Stomach (tissue), 9 donors: ENCODE measurements around the gene PIAS1. TPM values are rescaled to one million over a fixed set of nuclear protein-coding genes. Genes with fewer than 3 reads are reported as not detected.

Experiments used
- DNase-seq, 2 donors: peaks; one replicate each; pipeline versions ENCODE4 v3.0.0 to v3.0.0-alpha.2; 2013 to 2019
- H3K27ac ChIP-seq, 5 donors: fragments of 200-600 bp in 4 of 5; sonication (generic) in 4 of 5; one replicate each; pipeline ENCODE4 v1.5.1; 2013 to 2019; ENCODE audit warnings: mild to moderate bottlenecking in 1 of 5, moderate library complexity in 1 of 5
- H3K27me3 ChIP-seq, 3 donors: fragments of 200-600 bp; sonication (generic); one replicate each; pipeline ENCODE4 v1.5.1; 2017 to 2019; ENCODE audit warnings: mixed run types in 1 of 3
- H3K36me3 ChIP-seq, 4 donors: fragments of 200-600 bp; sonication (generic); 1 replicate in 3 of 4; 2 replicates in 1 of 4; pipeline ENCODE4 v1.5.1; 2016 to 2019
- H3K4me1 ChIP-seq, 4 donors: fragments of 200-600 bp; sonication (generic); one replicate each; pipeline ENCODE4 v1.5.1; 2016 to 2019
- H3K4me3 ChIP-seq, 4 donors: fragments of 200-600 bp; sonication (generic) in 3 of 4; one replicate each; pipeline ENCODE4 v1.5.1; 2016 to 2019; ENCODE audit warnings: mild to moderate bottlenecking in 1 of 4
- H3K9me3 ChIP-seq, 4 donors: fragments of 200-600 bp; sonication (generic); one replicate each; pipeline ENCODE4 v1.5.1; 2016 to 2019
- EP300 ChIP-seq: sonication (generic); formaldehyde crosslinking; IDR thresholded peaks from one replicate; pipeline ENCODE4 v1.6.1; 2017; ENCODE audit warnings: antibody characterized with exemption
- POLR2A ChIP-seq, 4 donors: fragments of 450-650 bp; IDR thresholded peaks; one replicate each; pipeline ENCODE4 v1.6.1; 2016; ENCODE audit warnings: antibody characterized with exemption in 4 of 4, control low read depth in 2 of 4, mild to moderate bottlenecking in 1 of 4, moderate library complexity in 1 of 4
- POLR2AphosphoS5 ChIP-seq, 3 donors: sonication (generic); formaldehyde crosslinking; IDR thresholded peaks; one replicate each; pipeline ENCODE4 v1.6.1; 2016; ENCODE audit warnings: antibody characterized with exemption in 3 of 3
- WGBS, 5 donors: extraction: QIAGEN DNeasy Blood & Tissue Kit in 3 of 5; methylation state at CpG; one replicate each; pipeline versions ENCODE4 v1.1.5 to v1.1.7; 2013 to 2018; 5-methylcytosine and 5-hydroxymethylcytosine counted together
- intact Hi-C: fragments of 100-400 bp; cut with DNase I; formaldehyde crosslinking; loops from one replicate; pipeline ENCODE4 v1.15.1; 2023; ENCODE audit warnings: low total_unique reads
- polyA plus RNA-seq, 3 donors: library from polyadenylated mRNA; stranded (reverse); fragments of 200-250 nt; gene quantifications; one replicate each; pipeline ENCODE4 v1.2.3, GENCODE V29; 2013
- total RNA-seq, 5 donors: library from RNA; depleted of rRNA; stranded (reverse); fragments of >200 nt; gene quantifications; one replicate each; pipeline versions ENCODE4 v1.1.0 to v1.2.3, GENCODE V29; 2014 to 2016
- TF ChIP-seq, protein P1 (sequence below), 7 experiments: fragments of 450-650 bp in 4 of 7; fragments of 200-600 bp in 3 of 7; sonication (generic) in 3 of 7; IDR thresholded peaks; one replicate each; pipeline ENCODE4 v1.5.1; 2016 to 2019; ENCODE audit warnings: antibody characterized with exemption in 7 of 7, control low read depth in 2 of 7, mild to moderate bottlenecking in 1 of 7
- donor health status: healthy with polysubstance abuse.
- donor health status: Bipolar disorder and iron deficiency.
- donor health status: healthy.

Gene PIAS1
- total and polyA plus RNA-seq, 8 donors, result 7.9 to 56.6 (median 38.8) TPM

DNA sequence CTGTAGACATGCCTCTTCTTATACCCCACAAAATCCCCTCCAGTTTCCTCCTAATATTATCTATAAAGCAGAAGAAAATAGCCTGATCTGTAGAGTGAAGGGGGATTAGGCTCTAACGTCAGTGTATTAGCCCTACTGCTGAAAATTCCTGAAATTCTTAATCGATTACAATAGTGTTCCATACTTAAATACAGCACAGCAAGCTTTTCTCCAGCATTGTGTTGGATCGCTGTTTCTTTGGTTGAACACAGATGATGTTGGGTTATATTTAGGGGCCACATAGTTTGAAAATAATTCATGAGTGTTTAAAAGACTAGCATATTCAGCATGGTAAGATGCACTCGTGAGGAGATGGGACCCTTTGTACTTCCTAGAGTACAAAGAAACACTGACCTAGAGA lies 52.5 kb downstream of the PIAS1 start:
- Histone ChIP-seq H3K4me1 (peaks cover 11 to 67% (median 38%) of the 10 kb centered on the region in 4 donors), H3K36me3 (peaks cover 0 to 15% (median 10%) of the 10 kb centered on the region in 4 donors), H3K27me3 (no peaks in the 10 kb centered on the region), H3K9me3 (no peaks in the 10 kb centered on the region), H3K27ac (no peak overlapping the region), H3K4me3 (no peak overlapping the region)
- peak in 1 of 2 donors; percentile 28 for DNase-seq
- WGBS, 5 donors, result 64 to 74% (median 71%) methylated on average over 4 of the region's 4 CpGs
- no peak for TF ChIP-seq POLR2AphosphoS5 (IDR thresholded peaks at IDR 0.05)
- intact Hi-C loops, result no loop called here

DNA sequence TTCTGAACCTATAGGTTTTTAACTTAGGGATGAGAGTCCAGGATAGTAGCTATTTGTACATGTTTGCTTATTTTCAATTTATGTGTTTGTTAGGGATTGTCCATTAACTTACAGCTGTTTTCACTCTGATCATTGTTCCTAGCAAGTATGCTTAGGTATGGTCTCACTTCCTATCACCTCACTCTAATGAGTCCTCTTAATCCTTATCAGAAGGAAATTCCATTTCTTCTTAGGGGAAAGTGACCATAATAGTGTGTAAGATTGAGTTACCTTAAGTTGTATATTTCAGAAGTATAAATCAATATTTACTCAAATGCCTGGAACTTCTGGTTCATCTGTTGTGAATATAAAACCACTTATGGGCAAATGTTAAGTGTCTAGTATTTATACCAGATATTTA lies 53.0 kb downstream of the PIAS1 start:
- Histone ChIP-seq H3K4me1 (peaks cover 11 to 67% (median 39%) of the 10 kb centered on the region in 4 donors), H3K27ac (no peak overlapping the region), H3K9me3 (no peaks in the 10 kb centered on the region), H3K36me3 (peaks cover 0 to 15% (median 10%) of the 10 kb centered on the region in 4 donors), H3K27me3 (no peaks in the 10 kb centered on the region), H3K4me3 (no peak overlapping the region)
- no peak for DNase-seq
- intact Hi-C loops, result no loop called here
- TF ChIP-seq POLR2A (IDR thresholded peaks at IDR 0.05) (no peak), EP300 (no peak), POLR2AphosphoS5 (IDR thresholded peaks at IDR 0.05) (no peak)
- TF ChIP-seq, protein P1, sequence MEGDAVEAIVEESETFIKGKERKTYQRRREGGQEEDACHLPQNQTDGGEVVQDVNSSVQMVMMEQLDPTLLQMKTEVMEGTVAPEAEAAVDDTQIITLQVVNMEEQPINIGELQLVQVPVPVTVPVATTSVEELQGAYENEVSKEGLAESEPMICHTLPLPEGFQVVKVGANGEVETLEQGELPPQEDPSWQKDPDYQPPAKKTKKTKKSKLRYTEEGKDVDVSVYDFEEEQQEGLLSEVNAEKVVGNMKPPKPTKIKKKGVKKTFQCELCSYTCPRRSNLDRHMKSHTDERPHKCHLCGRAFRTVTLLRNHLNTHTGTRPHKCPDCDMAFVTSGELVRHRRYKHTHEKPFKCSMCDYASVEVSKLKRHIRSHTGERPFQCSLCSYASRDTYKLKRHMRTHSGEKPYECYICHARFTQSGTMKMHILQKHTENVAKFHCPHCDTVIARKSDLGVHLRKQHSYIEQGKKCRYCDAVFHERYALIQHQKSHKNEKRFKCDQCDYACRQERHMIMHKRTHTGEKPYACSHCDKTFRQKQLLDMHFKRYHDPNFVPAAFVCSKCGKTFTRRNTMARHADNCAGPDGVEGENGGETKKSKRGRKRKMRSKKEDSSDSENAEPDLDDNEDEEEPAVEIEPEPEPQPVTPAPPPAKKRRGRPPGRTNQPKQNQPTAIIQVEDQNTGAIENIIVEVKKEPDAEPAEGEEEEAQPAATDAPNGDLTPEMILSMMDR (IDR thresholded peaks at IDR 0.05), result no peak

DNA sequence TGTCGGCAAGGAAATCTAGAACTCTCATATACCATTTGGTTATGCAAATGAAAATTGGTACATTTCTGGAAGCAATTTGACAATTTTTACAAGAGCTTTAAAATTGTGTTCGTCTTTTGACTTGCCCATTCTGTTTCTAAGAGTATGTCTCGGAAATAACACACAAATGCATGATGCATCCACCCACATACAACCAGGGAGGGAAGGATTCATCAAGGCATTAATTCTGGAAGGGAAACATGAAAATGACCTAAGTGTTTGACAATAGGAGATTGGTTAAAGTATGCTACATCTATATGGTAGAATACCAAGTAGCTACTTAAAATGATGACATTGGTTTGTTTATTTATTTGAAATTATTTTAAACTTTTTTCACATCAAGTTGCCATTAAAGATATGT lies 58.6 kb downstream of the PIAS1 start:
- TF ChIP-seq, protein P1 (IDR thresholded peaks at IDR 0.05), result no peak
- TF ChIP-seq POLR2A (IDR thresholded peaks at IDR 0.05) (no peak), EP300 (no peak), POLR2AphosphoS5 (IDR thresholded peaks at IDR 0.05) (no peak)
- Histone ChIP-seq H3K4me1 (peaks cover 14 to 79% (median 49%) of the 10 kb centered on the region in 4 donors), H3K36me3 (no peaks in the 10 kb centered on the region), H3K27ac (no peak overlapping the region), H3K27me3 (no peaks in the 10 kb centered on the region), H3K4me3 (no peak overlapping the region), H3K9me3 (no peaks in the 10 kb centered on the region)
- DNase-seq, result no peak
- intact Hi-C loops, result no loop called here
- 57 to 66% (median 63%) methylated on average over 3 of the region's 3 CpGs for WGBS, 5 donors

DNA sequence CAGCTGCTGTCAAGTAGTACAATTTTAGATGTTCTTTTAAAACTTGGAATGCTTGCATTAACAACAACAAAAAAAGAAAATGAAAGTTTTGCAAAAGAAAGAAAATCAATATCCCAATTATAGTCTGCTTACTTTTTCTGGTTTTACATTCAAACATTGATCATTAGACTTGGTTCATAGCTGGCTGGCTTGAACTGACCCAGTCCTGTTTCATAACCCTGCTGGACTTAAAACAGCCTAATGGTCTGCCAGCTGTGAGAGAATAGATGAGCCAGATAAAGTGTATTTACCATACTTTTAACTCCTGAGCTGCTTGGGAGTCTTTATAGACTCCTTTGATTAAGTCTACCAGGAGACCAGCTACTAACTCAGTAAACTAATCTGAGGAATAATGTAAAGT lies 59.2 kb downstream of the PIAS1 start:
- Histone ChIP-seq H3K27me3 (no peaks in the 10 kb centered on the region), H3K4me1 (peaks cover 14 to 79% (median 46%) of the 10 kb centered on the region in 4 donors), H3K4me3 (no peak overlapping the region), H3K36me3 (no peaks in the 10 kb centered on the region), H3K27ac (peak overlapping the region in 2 of 5 donors; percentile 12 to 58), H3K9me3 (no peaks in the 10 kb centered on the region)
- DNase-seq, result peak in 1 of 2 donors; percentile 35
- TF ChIP-seq POLR2A (IDR thresholded peaks at IDR 0.05) (no peak), EP300 (no peak), POLR2AphosphoS5 (IDR thresholded peaks at IDR 0.05) (no peak)
- TF ChIP-seq, protein P1 (IDR thresholded peaks at IDR 0.05), result no peak
- intact Hi-C loops, result no loop called here

DNA sequence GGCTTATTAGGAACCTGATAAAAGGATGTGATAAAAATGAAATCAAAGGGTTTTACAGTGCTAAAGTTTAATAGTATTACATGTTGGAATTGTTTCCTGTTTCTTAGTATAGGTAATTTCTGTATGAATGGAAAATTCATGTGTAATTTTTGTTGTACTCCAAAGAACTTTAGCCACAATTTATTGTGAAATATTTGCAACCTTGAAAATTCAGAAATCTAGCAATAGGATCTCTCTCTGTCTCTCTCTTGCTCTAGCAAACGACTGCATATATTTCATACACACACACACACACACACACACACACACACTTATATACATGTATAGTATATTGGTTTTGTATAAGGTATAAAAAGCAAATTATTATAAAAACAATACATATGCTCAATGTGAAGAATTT lies 59.6 kb downstream of the PIAS1 start:
- no peaks in the 10 kb centered on the region for H3K27me3 ChIP-seq
- intact Hi-C loops, result no loop called here
- H3K9me3 ChIP-seq, result no peaks in the 10 kb centered on the region
- 5 to 11% (median 7%) methylated on average over 1 of the region's 1 CpG for WGBS, 5 donors
- no peak for DNase-seq
- TF ChIP-seq, protein P1 (IDR thresholded peaks at IDR 0.05), result no peak
- TF ChIP-seq POLR2A (IDR thresholded peaks at IDR 0.05) (no peak), EP300 (no peak), POLR2AphosphoS5 (IDR thresholded peaks at IDR 0.05) (no peak)
- no peaks in the 10 kb centered on the region for H3K36me3 ChIP-seq
- peaks cover 14 to 75% (median 44%) of the 10 kb centered on the region in 4 donors for H3K4me1 ChIP-seq
- H3K4me3 ChIP-seq, result peak overlapping the region in 2 of 4 donors; percentile 12 to 29
- H3K27ac ChIP-seq, result peak overlapping the region in 3 of 5 donors; percentile 1 to 58 (median 52)
